GM21529 (cell line): ENCODE data around the gene NECAB3.
"Not testable (repeated sequence)": the region's sequence is repeated elsewhere in the genome, so short reads cannot be mapped to it uniquely, and the experiment has no call there.

Experiments used
- ATAC-seq: cut with Tn5 transposase; IDR thresholded peaks from one replicate; pipeline ENCODE4 v1.9.1; 2021; ENCODE audit not compliant: unreplicated experiment

Gene NECAB3, protein sequence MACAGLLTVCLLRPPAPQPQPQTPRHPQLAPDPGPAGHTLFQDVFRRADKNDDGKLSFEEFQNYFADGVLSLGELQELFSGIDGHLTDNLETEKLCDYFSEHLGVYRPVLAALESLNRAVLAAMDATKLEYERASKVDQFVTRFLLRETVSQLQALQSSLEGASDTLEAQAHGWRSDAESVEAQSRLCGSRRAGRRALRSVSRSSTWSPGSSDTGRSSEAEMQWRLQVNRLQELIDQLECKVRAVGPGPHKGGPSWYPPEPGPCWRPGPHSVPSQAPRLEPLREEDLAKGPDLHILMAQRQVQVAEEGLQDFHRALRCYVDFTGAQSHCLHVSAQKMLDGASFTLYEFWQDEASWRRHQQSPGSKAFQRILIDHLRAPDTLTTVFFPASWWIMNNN

DNA sequence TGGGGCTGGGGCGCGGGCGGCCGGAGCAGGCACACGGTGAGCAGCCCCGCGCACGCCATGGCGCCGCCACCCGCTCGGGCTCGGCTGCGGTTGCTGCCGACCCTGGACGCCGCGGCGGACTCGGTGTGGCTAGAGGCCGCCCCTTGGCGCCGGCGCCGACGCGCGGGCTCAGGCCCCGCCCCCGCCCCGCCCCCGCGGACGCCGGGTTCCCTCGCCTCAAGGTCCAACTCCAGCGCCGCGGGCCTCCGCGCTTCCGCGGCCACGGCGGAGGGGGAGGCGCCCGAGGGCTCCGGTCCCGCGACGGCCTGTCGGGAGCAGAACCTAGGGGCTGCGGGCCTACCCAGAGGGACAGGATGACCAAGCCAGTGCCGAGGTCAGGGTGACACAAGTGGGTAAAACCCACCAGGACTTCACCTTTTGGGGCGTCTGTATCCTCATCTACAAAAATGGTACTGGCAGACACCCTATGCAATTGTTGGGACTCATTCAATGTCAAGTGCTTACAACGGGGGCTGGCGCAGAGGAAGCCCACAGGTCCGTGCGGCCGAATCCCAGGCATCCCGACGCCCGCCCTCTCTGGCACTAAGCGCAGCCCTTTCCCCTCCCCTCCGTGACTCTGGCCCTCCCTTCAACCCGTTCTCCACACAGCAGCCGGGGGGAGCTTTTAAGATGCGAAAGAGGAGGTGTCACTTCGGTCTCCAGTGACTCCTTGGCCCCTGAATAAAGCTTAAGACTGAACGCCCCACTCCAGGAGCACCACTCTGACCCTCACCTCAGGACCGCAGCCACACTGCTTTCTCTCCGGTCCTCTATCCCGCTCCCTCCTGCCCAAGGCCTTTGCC is at the start of gene NECAB3:
TSS of gene NECAB3 (minus strand) at position 135 of the 842 bp plus-strand sequence. CDS start at position 59, 76 bp downstream.
- peak; percentile 59 for ATAC-seq

DNA sequence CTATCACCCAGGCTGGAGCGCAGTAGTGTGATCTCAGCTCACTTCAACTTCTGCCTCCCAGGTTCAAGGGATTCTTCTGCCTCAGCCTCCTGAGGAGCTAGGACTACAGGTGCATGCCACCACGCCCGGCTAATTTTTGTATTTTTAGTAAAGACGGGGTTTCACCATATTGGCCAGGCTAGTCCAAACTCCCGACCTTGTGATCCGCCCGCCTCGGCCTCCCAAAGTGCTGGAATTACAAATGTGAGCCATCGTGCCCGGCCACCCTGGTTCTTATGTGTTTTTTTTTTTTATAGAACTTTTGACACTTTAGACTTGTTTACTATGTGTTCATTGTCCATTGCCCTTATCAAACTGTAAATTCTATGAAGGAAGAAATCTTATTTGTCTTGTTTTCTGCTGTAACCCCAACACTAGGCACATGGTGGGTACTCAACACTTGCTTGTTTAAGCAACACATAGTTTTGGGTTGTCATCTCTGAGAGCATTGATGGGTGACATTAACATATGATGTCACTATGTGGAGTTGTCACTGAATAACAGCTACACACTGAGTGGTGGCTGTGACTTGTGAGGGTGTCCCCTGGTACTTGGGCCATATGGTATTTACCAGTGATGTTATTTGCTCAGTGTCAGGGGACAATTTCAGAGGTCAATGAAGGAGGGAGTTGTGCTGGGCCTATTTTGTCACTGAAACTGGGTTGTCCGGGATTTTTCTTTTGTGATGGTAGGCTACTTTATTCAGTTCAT is 47.3 kb upstream of the NECAB3 start:
- no peak for ATAC-seq

GRCh38 chr20:33719989-33720709 is 45.9 kb upstream of the NECAB3 start, which contains the start of gene PXMP4:
Gene PXMP4 (minus strand): TSS chr20:33720310. CDS start chr20:33720207, 103 bp downstream.
- ATAC-seq, result peak; percentile 94

- ATAC-seq, result no peak
These were observed 45.2 kb upstream of the NECAB3 start for GRCh38 chr20:33719277-33719988.

DNA sequence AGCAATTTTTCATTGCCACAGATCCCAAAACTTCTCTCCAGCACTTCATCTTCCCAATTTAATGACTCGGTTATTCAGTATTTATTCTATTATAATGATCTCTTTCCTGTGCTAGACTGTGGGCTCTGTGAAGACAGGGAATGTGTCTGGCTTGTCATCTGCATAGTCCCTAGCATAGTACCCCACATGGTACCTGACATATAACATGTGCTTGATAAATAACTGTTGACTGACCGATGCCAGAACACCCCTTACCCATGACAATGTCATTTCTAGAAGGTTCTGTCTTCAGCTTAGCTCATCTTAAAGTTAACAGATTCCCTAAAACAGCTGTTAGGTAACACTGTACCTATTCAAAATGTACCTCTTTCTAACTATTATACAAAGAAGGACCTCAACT is 42.3 kb upstream of the NECAB3 start:
- ATAC-seq, result no peak

- no peak for ATAC-seq
These were observed 39.7 kb upstream of the NECAB3 start for GRCh38 chr20:33713865-33714367.

DNA sequence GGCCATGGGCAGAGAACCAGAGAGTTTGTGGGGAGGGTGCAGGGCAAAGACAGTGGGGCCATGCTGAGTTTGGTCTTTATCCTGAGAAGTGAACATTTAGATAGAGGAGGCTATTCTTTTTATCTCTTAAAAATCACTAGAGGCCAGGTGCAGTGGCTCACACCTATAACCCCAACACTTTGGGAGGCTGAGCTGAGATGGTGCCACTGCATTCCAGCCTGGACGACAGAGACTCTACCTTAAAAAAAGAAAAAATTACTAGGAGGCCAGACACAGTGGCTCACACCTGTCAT is 37.2 kb upstream of the NECAB3 start:
- ATAC-seq, result no peak

DNA sequence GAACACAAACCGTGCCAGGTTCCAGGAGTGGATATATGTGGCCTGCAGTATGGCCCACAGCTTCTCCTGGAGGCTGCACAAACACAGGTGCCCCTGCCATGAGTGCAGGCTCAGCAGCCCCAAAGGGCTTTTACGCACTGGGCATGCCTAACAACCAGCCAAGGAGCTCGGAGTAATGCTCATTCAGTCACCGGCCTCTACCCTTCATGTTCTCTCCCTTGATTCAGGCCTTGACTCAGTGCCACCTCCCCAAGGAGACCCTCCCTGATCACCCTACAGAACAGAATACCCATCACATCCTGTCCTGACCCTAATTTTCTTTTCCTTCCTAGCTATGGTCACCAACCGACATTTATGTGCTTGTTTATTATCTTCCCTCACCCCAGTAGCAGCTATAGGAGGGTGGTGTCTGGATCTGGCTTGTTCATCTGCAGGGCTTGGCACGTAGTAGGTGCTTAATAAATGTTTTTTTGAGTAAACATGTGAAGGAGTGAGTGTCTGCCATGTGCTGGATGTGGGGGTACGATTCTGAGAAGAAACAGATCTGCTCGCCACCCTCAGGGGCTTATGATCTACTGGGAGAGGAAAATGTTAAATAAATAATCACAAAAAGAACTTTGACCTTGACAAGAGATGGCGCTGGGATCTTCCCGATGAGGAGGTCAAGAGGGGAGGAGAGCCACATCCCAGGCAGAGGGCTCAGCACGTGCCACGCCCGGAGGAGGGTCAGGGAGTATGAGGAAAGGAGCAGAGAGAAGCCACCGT is 36.6 kb upstream of the NECAB3 start:
- ATAC-seq, result no peak

DNA sequence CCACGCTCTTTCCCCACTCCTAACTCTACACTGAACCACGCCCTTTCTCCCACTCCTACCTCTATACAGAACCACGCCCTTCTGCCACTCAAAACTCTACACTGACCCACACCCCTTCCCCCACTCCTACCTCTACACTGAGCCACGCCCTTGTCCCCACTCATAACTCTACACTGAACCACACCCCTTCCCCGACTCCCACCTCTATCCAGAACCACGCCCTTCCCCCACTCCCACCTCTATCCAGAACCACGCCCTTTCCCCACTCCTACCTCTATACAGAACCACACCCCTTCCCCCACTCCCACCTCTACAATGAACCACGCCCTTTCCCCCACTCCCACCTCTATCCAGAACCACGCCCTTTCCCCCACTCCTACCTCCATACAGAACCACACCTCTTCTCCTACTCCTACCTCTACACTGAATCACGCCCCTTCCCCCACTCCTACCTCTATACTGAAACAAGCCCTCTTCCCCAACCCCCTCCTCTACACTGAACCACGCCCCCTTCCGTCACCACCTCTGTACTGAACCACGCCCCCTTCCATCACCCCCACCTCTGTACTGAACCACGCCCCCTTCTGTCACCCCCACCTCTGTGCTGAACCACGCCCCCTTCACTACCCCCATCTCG is 35.8 kb upstream of the NECAB3 start:
- no peak for ATAC-seq

DNA sequence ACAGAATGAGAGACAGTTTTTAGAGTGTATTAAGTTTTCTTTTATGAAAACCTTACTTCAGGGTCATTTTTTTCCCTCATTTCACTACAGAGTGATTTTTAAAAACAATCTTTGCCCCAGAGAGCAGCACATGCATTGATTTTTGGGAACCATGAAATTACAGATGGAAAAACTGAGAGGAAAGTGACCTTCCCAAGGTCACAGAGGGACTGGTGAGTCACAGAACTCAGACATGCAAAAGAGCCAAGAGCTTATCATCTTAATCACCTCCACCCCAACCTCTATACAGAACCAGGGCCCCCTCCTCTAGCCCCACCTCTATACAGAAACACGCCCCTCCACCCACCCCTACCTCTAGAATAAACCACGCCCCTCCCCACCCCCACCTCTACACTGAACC is 35.2 kb upstream of the NECAB3 start:
- no peak for ATAC-seq

DNA sequence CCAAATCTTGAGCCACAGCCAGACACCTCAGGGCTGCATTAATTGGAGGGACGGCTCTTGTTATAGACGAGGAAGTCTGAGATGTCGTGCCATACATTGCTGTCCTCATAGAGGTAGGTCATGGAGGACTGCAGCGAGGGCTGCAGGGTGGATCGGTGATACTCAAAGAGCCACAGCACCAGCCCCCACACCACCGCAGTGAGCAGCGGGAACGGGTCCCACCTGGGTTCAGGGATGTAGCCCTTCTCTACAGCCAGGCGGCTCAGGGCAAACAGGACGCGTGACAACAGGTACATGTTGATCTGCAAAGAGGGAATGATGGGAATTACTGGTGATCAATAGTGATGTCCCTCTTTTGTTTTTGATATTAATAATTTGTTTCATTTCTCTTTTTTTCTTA is 33.4 kb upstream of the NECAB3 start:
- no peak for ATAC-seq

- no peak for ATAC-seq
These were observed 30.1 kb upstream of the NECAB3 start for GRCh38 chr20:33704197-33704924.

- ATAC-seq, result no peak
These were observed 29.4 kb upstream of the NECAB3 start for GRCh38 chr20:33703498-33704137.

- no peak for ATAC-seq
These were observed 28.6 kb upstream of the NECAB3 start for GRCh38 chr20:33702861-33703260.

DNA sequence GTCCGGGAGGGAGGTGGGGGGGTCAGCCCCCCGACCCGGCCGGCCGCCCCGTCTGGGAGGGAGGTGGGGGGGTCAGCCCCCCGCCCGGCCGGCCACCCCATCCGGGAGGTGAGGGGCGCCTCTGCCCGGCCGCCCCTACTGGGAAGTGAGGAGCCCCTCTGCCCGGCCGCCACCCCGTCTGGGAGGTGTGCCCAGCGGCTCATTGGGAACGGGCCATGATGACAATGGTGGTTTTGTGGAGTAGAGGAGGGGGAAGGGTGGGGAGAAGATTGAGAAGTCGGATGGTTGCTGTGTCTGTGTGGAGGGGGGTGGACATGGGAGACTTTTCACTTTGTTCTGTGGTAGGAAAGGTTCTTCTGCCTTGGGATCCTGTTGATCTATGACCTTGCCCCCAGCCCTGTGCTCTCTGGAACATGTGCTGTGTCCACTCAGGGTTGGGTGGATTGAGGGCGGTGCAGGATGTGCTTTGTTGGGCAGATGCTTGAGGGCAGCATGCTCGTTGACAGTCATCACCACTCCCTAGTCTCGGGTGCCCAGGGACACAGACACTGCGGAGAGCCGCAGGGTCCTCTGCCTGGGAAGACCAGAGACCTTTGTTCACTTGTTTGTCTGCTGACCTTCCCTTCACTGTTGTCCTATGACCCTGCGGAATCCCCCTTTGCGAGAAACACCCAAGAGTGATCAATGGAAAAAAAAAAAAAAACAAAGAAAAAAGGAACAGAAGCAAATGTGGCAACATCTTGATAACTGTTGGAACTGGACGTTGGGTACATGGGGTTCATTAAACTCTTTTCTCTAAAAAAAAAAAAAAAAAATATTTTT is 27.6 kb upstream of the NECAB3 start:
- ATAC-seq, result no peak

GRCh38 chr20:33700696-33701441 is 26.6 kb upstream of the NECAB3 start:
- ATAC-seq, result not testable (repeated sequence)
